ENCODE measurements around the gene ATG13. TPM values are rescaled to one million over a fixed set of nuclear protein-coding genes. Genes with fewer than 3 reads are reported as not detected.
"Not testable (repeated sequence)": the region's sequence is repeated elsewhere in the genome, so short reads cannot be mapped to it uniquely, and the experiment has no call there.

The ATG13 gene
- total and polyA plus RNA-seq, 9 donors, result 37.2 to 119 (median 54.5) TPM

- 15 to 18% (median 17%) methylated on average over 10 of the region's 10 CpGs for WGBS, 3 donors
- intact Hi-C loops (cut with DNase I), result no loop called here
- TF ChIP-seq EP300 (IDR thresholded peaks at IDR 0.05), result no peak
- TF ChIP-seq POLR2A (IDR thresholded peaks at IDR 0.05), result no peak
- TF ChIP-seq, protein P1, sequence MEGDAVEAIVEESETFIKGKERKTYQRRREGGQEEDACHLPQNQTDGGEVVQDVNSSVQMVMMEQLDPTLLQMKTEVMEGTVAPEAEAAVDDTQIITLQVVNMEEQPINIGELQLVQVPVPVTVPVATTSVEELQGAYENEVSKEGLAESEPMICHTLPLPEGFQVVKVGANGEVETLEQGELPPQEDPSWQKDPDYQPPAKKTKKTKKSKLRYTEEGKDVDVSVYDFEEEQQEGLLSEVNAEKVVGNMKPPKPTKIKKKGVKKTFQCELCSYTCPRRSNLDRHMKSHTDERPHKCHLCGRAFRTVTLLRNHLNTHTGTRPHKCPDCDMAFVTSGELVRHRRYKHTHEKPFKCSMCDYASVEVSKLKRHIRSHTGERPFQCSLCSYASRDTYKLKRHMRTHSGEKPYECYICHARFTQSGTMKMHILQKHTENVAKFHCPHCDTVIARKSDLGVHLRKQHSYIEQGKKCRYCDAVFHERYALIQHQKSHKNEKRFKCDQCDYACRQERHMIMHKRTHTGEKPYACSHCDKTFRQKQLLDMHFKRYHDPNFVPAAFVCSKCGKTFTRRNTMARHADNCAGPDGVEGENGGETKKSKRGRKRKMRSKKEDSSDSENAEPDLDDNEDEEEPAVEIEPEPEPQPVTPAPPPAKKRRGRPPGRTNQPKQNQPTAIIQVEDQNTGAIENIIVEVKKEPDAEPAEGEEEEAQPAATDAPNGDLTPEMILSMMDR (IDR thresholded peaks at IDR 0.05), result no peak
Observed at GRCh38 chr11:46710821-46711269, 93.5 kb downstream of the ATG13 start.

GRCh38 chr11:46711303-46711702 lies 94.0 kb downstream of the ATG13 start:
- Histone ChIP-seq H3K36me3 (no peaks in the 10 kb centered on the region), H3K4me1 (ENCODE audit: insufficient read depth) (peaks cover 8% of the 10 kb centered on the region), H3K9me3 (no peaks in the 10 kb centered on the region), H3K27ac (peak overlapping the region; percentile 56 to 63), H3K27me3 (no peaks in the 10 kb centered on the region), H3K4me3 (no peak overlapping the region)
- intact Hi-C loops (cut with DNase I), result no loop called here
- 35 to 38% (median 36%) methylated on average over 5 of the region's 5 CpGs for whole genome bisulfite sequencing, 3 donors
- DNase-seq, result peak in 1 of 5 donors; percentile 44
- no peak for TF ChIP-seq EP300 (IDR thresholded peaks at IDR 0.05)
- TF ChIP-seq, protein P1 (IDR thresholded peaks at IDR 0.05), result no peak
- no peak for TF ChIP-seq POLR2A (IDR thresholded peaks at IDR 0.05)

More at GRCh38 chr11:46710821-46711269, 93.5 kb downstream of the ATG13 start:
- peak; percentile 50 to 72 (median 57) for DNase-seq
- Histone ChIP-seq H3K36me3 (no peaks in the 10 kb centered on the region), H3K9me3 (no peaks in the 10 kb centered on the region), H3K27ac (peak overlapping the region; percentile 56 to 63), H3K27me3 (no peaks in the 10 kb centered on the region), H3K4me3 (no peak overlapping the region), H3K4me1 (ENCODE audit: insufficient read depth) (peaks cover 8% of the 10 kb centered on the region)

- no peaks in the 10 kb centered on the region for H3K9me3 ChIP-seq
- H3K36me3 ChIP-seq, result no peaks in the 10 kb centered on the region
- DNase-seq, result no peak
- TF ChIP-seq, protein P1 (IDR thresholded peaks at IDR 0.05), result no peak
- TF ChIP-seq POLR2A (IDR thresholded peaks at IDR 0.05) (no peak), EP300 (IDR thresholded peaks at IDR 0.05) (no peak)
- peaks cover 8% of the 10 kb centered on the region for H3K4me1 ChIP-seq (ENCODE audit: insufficient read depth)
- intact Hi-C loops (cut with DNase I), result no loop called here
- H3K27ac ChIP-seq, result no peak overlapping the region
- H3K27me3 ChIP-seq, result no peaks in the 10 kb centered on the region
- WGBS, 3 donors, result 69 to 80% (median 77%) methylated on average over 7 of the region's 7 CpGs
- no peak overlapping the region for H3K4me3 ChIP-seq
Observed at GRCh38 chr11:46712874-46713576, 95.7 kb downstream of the ATG13 start.

DNA sequence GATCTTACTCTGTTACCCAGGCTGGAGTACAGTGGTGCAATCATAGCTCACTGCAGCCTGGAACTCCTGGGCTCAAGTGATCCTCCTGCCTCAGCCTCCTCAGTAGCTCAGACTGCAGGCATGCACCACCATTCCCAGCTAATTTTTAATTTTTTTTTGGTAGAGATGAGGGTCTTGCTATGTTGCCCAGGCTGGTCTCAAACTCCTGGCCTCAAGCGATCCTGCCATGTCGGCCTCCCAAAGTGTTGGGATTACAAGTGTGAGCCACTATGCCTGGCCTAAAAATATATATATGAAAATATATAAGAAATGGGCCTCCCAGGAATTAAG lies 100.4 kb downstream of the ATG13 start:
- intact Hi-C loops (cut with DNase I); H3K4me1 ChIP-seq (ENCODE audit: insufficient read depth); H3K36me3 ChIP-seq; H3K4me3 ChIP-seq; H3K9me3 ChIP-seq; H3K27me3 ChIP-seq; H3K27ac ChIP-seq; DNase-seq: not testable (repeated sequence)
- WGBS, 3 donors, result 95 to 100% (median 98%) methylated on average over 2 of the region's 2 CpGs

Data from ovary (tissue), 9 donors.